SK-N-SH (cell line): ENCODE measurements around the gene TMEM132E. TPM values are rescaled to one million over a fixed set of nuclear protein-coding genes. Genes with fewer than 3 reads are reported as not detected.

Experiments
- CTCF ChIA-PET: fragments of 300-600, 350-600 bp; formaldehyde crosslinking; extraction: SDS; loops from one replicate; lab custom pipeline; 2021; lab: Yijun Ruan, JAX
- POLR2A ChIA-PET: fragments of 350-600 bp; sonication (Branson Sonifier 250); formaldehyde crosslinking; extraction: SDS; loops from one replicate; lab custom pipeline; 2020; ENCODE audit warnings: antibody characterized with exemption, inconsistent platforms; lab: Yijun Ruan, JAX
- DNase-seq: peaks from one replicate; pipeline ENCODE4 v3.0.0; 2012
- H2AFZ ChIP-seq: fragments of 200-600 bp; sonication (generic); 2 replicates; pipeline ENCODE4 v1.8.1; 2016; ENCODE audit warnings: antibody characterized with exemption, mild to moderate bottlenecking, low read depth
- H3F3A ChIP-seq: fragments of 200-600 bp; sonication (generic); replicated peaks from 2 replicates; pipeline ENCODE3; 2016; ENCODE audit warnings: antibody characterized with exemption, mild to moderate bottlenecking; ENCODE audit not compliant: insufficient read depth
- H3K27ac ChIP-seq, 2 experiments: fragments of 200-500 bp in 1 of 2; fragments of 200-600 bp in 1 of 2; sonication (Bioruptor generic) in 1 of 2; sonication (generic), shearing (Covaris generic) in 1 of 2; 2 replicates each; pipeline versions ENCODE4 v1.5.1 to v1.6.1; 2014 to 2016; ENCODE audit warnings: low read depth in 2 of 2, inconsistent platforms in 1 of 2, low read length in 1 of 2, mild to moderate bottlenecking in 1 of 2, mixed read lengths in 1 of 2
- H3K27me3 ChIP-seq: fragments of 200-600 bp; sonication (generic), shearing (Covaris generic); 2 replicates; pipeline ENCODE4 v1.6.1; 2016; ENCODE audit warnings: mixed run types; ENCODE audit not compliant: insufficient read depth
- H3K36me3 ChIP-seq, 2 experiments: fragments of 200-500 bp in 1 of 2; fragments of 200-600 bp in 1 of 2; sonication (Bioruptor generic) in 1 of 2; sonication (generic) in 1 of 2; replicated peaks in 1 of 2; 2 replicates each; pipeline versions ENCODE3 to v1.5.1; 2014 to 2016; ENCODE audit warnings: low read length in 1 of 2, mild to moderate bottlenecking in 1 of 2; ENCODE audit not compliant: insufficient read depth in 2 of 2, control insufficient read depth in 1 of 2
- H3K4me1 ChIP-seq, 2 experiments: fragments of 200-500 bp in 1 of 2; fragments of 200-600 bp in 1 of 2; sonication (Bioruptor generic) in 1 of 2; sonication (generic), shearing (Covaris generic) in 1 of 2; 2 replicates each; pipeline versions ENCODE4 v1.5.1 to v1.6.1; 2014 to 2016; ENCODE audit warnings: low read depth in 1 of 2, low read length in 1 of 2, mixed run types in 1 of 2; ENCODE audit not compliant: insufficient read depth in 2 of 2, control insufficient read depth in 1 of 2
- H3K4me2 ChIP-seq: fragments of 200-600 bp; sonication (generic), shearing (Covaris generic); 2 replicates; pipeline ENCODE4 v1.6.1; 2017; ENCODE audit warnings: mixed run types
- H3K4me3 ChIP-seq, 2 experiments: fragments of 200-500 bp in 1 of 2; fragments of 200-600 bp in 1 of 2; sonication (Bioruptor generic) in 1 of 2; sonication (generic), shearing (Covaris generic) in 1 of 2; 2 replicates each; pipeline versions ENCODE4 v1.5.1 to v1.8.1; 2014 to 2016; ENCODE audit warnings: low read depth in 2 of 2, inconsistent platforms in 1 of 2, low read length in 1 of 2, mild to moderate bottlenecking in 1 of 2, mixed read lengths in 1 of 2, moderate library complexity in 1 of 2
- H3K79me2 ChIP-seq: fragments of 200-600 bp; sonication (generic); 2 replicates; pipeline ENCODE4 v1.8.1; 2017; ENCODE audit warnings: mild to moderate bottlenecking; ENCODE audit not compliant: insufficient read depth
- H3K9ac ChIP-seq: fragments of 200-600 bp; sonication (generic); 2 replicates; pipeline ENCODE4 v1.6.1; 2017; ENCODE audit warnings: mixed run types
- H3K9me2 ChIP-seq: fragments of 200-600 bp; sonication (generic); 2 replicates; pipeline ENCODE4 v1.6.1; 2017; ENCODE audit warnings: mixed run types
- H3K9me3 ChIP-seq: fragments of 200-600 bp; sonication (generic); 2 replicates; pipeline ENCODE4 v1.6.1; 2017; ENCODE audit warnings: mixed run types, mild to moderate bottlenecking, moderate library complexity
- H4K20me1 ChIP-seq: fragments of 200-600 bp; sonication (generic); 2 replicates; pipeline ENCODE4 v1.6.1; 2017; ENCODE audit warnings: mild to moderate bottlenecking, mixed run types; ENCODE audit not compliant: insufficient read depth
- CHD2 ChIP-seq: fragments of 150-350 bp; IDR thresholded peaks from 2 replicates; pipeline ENCODE4 v1.6.1; 2018; ENCODE audit warnings: low read length; ENCODE audit not compliant: partially characterized antibody
- ELF1 ChIP-seq: IDR thresholded peaks from 2 replicates; pipeline ENCODE4 v1.4.0; 2012
- EP300 ChIP-seq, 2 experiments: IDR thresholded peaks; 2 replicates each; pipeline versions ENCODE4 v1.4.0 to v1.6.1; 2012; ENCODE audit warnings: borderline replicate concordance in 1 of 2, low read depth in 1 of 2, low read length in 1 of 2
- EZH2phosphoT487 ChIP-seq: fragments of 200-600 bp; sonication (generic); IDR thresholded peaks from 2 replicates; pipeline ENCODE4 v1.6.1; 2017; ENCODE audit warnings: low read depth, mixed run types, mild to moderate bottlenecking, antibody characterized with exemption, moderate library complexity, borderline replicate concordance
- FOSL2 ChIP-seq: IDR thresholded peaks from 2 replicates; pipeline ENCODE4 v1.4.0; 2012; ENCODE audit warnings: low read depth, mild to moderate bottlenecking, moderate library complexity, borderline replicate concordance
- FOXJ3 ChIP-seq: sonication (generic); formaldehyde crosslinking; IDR thresholded peaks from 2 replicates; pipeline ENCODE4 v1.5.1; 2020; ENCODE audit warnings: mild to moderate bottlenecking, missing genetic modification reagents
- GABPA ChIP-seq: IDR thresholded peaks from 2 replicates; pipeline ENCODE4 v1.4.0; 2012; ENCODE audit warnings: low read depth, mild to moderate bottlenecking
- GATA2 ChIP-seq: sonication (generic); formaldehyde crosslinking; IDR thresholded peaks from 2 replicates; pipeline ENCODE4 v1.5.0; 2020; ENCODE audit warnings: mild to moderate bottlenecking, missing genetic modification reagents
- MAX ChIP-seq: IDR thresholded peaks from 2 replicates; pipeline ENCODE4 v1.4.0; 2012; ENCODE audit warnings: low read depth
- MXI1 ChIP-seq: IDR thresholded peaks from 2 replicates; pipeline ENCODE4 v1.6.1; 2012; ENCODE audit warnings: mild to moderate bottlenecking, low read depth, low read length, improper control_type of control experiment
- NFIC ChIP-seq: IDR thresholded peaks from 2 replicates; pipeline ENCODE4 v1.4.0; 2012; ENCODE audit warnings: borderline replicate concordance
- PBX3 ChIP-seq: IDR thresholded peaks from 2 replicates; pipeline ENCODE4; 2012
- RAD21 ChIP-seq: IDR thresholded peaks from 2 replicates; pipeline ENCODE4 v1.6.1; 2012; ENCODE audit warnings: mild to moderate bottlenecking, low read length
- RCOR1 ChIP-seq: fragments of 150-350 bp; IDR thresholded peaks from 2 replicates; pipeline ENCODE4 v1.6.1; 2017; ENCODE audit warnings: antibody characterized with exemption, low read length
- RXRA ChIP-seq: IDR thresholded peaks from 2 replicates; pipeline ENCODE4 v1.4.0; 2012; ENCODE audit warnings: low read depth, mild to moderate bottlenecking, borderline replicate concordance
- SIN3A ChIP-seq: IDR thresholded peaks from 2 replicates; pipeline ENCODE4 v1.6.1; 2012; ENCODE audit warnings: low read depth, mild to moderate bottlenecking, low read length, moderate library complexity, borderline replicate concordance
- SMC3 ChIP-seq: IDR thresholded peaks from 2 replicates; pipeline ENCODE4 v1.6.1; 2012; ENCODE audit warnings: low read depth, low read length, improper control_type of control experiment
- TAF1 ChIP-seq: IDR thresholded peaks from 2 replicates; pipeline ENCODE4 v1.6.1; 2012; ENCODE audit warnings: low read depth, mild to moderate bottlenecking, low read length, moderate library complexity, borderline replicate concordance
- TCF12 ChIP-seq: IDR thresholded peaks from 2 replicates; pipeline ENCODE4 v1.4.0; 2012
- TEAD4 ChIP-seq: IDR thresholded peaks from 2 replicates; pipeline ENCODE4 v1.4.0; 2012; ENCODE audit warnings: mild to moderate bottlenecking, borderline replicate concordance; ENCODE audit not compliant: insufficient read depth
- USF1 ChIP-seq: IDR thresholded peaks from 2 replicates; pipeline ENCODE4 v1.4.0; 2012; ENCODE audit warnings: low read depth, borderline replicate concordance
- ZBTB33 ChIP-seq: IDR thresholded peaks from 2 replicates; pipeline ENCODE4 v1.4.0; 2012; ENCODE audit warnings: low read depth, borderline replicate concordance
- WGBS: methylation state at CpG from one replicate; pipeline ENCODE4 v1.1.6; 2017; ENCODE audit warnings: low lambda C conversion rate; 5-methylcytosine and 5-hydroxymethylcytosine counted together
- polyA plus RNA-seq, 3 experiments: library from polyadenylated mRNA; depleted of rRNA; stranded (reverse); fragments of >200 nt; gene quantifications; 2 replicates each; pipeline ENCODE4 v1.2.3, GENCODE V29; 2012

TMEM132E gene
- polyA plus RNA-seq, 1 of the 3 experiments (the other 2 are of a cell fraction) = not detected

- no peak overlapping the region; a peak in 1 of 4 replicates for H3K27ac ChIP-seq
- ChIA-PET POLR2A (interaction anchor here (0.9 kb wide), 1 partner anchor 241 kb away, joined by 3 read pairs; no protein-coding TSS in a partner anchor), CTCF (interaction anchor here (0.8 to 4.3 kb wide), 11 partner anchors 8 to 473 kb away, joined by 3 to 33 read pairs (median 4); no protein-coding TSS in a partner anchor)
- TF ChIP-seq TEAD4 = no peak
- no peak for TF ChIP-seq RXRA
- TF ChIP-seq MXI1 = no peak
- no peak for TF ChIP-seq TCF12
- peak; percentile 81 for TF ChIP-seq CHD2
- peak; percentile 100 for TF ChIP-seq GATA2
- no peak for TF ChIP-seq ELF1
- peak; percentile 75; the same call in 1 of the 2 replicates for TF ChIP-seq RCOR1
- peak; percentile 24 for TF ChIP-seq RAD21
- peak; percentile 75; the same call in 1 of the 2 replicates for TF ChIP-seq FOXJ3 (CRISPR knock-in tag)
- no peak for TF ChIP-seq ZBTB33
- TF ChIP-seq MAX = no peak
- TF ChIP-seq EP300 (IDR thresholded peaks at IDR 0.05; ENCODE audit: borderline replicate concordance in 1 of 2, low read depth in 1 of 2, low read length in 1 of 2) = peak in 1 of 2 experiments; percentile 79; a peak in 2 of 4 replicates
- TF ChIP-seq USF1 = no peak
- no peak overlapping the region for H3K4me2 ChIP-seq
- no peaks in the 10 kb centered on the region for H4K20me1 ChIP-seq
- H3K36me3 ChIP-seq = no peaks in the 10 kb centered on the region
- WGBS = 37% methylated on average over 3 of the region's 3 CpGs
- no peaks in the 10 kb centered on the region for H3K79me2 ChIP-seq
- no peaks in the 10 kb centered on the region for H3K9me2 ChIP-seq
- H3K4me1 ChIP-seq = peaks cover 0 to 33% of the 10 kb centered on the region in 2 experiments; a peak in 2 of 4 replicates
- no peak overlapping the region for H3K4me3 ChIP-seq
- no peak overlapping the region for H3K9ac ChIP-seq
- no peak overlapping the region for H2AFZ ChIP-seq
- H3K9me3 ChIP-seq = no peaks in the 10 kb centered on the region
- no peaks in the 10 kb centered on the region for H3K27me3 ChIP-seq
- peak; percentile 72 for DNase-seq
- no peaks in the 10 kb centered on the region for H3F3A ChIP-seq
These were observed 68.1 kb downstream of the TMEM132E start for GRCh38 chr17:34647511-34647910.

GRCh38 chr17:34650051-34650750, 70.8 kb downstream of the TMEM132E start:
- no peak for DNase-seq
- Histone ChIP-seq H3K4me3 (no peak overlapping the region), H3K9me3 (no peaks in the 10 kb centered on the region), H3K9ac (no peak overlapping the region), H3K4me2 (no peak overlapping the region), H3K27me3 (no peaks in the 10 kb centered on the region), H3F3A (no peaks in the 10 kb centered on the region), H3K36me3 (no peaks in the 10 kb centered on the region), H3K27ac (no peak overlapping the region), H2AFZ (no peak overlapping the region), H3K4me1 (peaks cover 0 to 41% of the 10 kb centered on the region in 2 experiments; a peak in 2 of 4 replicates), H3K9me2 (no peaks in the 10 kb centered on the region), H3K79me2 (no peaks in the 10 kb centered on the region), H4K20me1 (no peaks in the 10 kb centered on the region)
- 23% methylated on average over 5 of the region's 5 CpGs for WGBS
- ChIA-PET CTCF (interaction anchor here (4.3 kb wide), 1 partner anchor 12 kb away, joined by 33 read pairs; no protein-coding TSS in a partner anchor), POLR2A (no interaction called here)
- TF ChIP-seq NFIC (no peak), GABPA (no peak), PBX3 (no peak), TAF1 (no peak), SIN3A (no peak), FOSL2 (no peak), CHD2 (no peak), TCF12 (no peak), EZH2phosphoT487 (no peak), USF1 (no peak), SMC3 (no peak), MAX (no peak), RCOR1 (no peak)
